Measurements from ENCODE around the gene NUP93.

NUP93 gene

DNA sequence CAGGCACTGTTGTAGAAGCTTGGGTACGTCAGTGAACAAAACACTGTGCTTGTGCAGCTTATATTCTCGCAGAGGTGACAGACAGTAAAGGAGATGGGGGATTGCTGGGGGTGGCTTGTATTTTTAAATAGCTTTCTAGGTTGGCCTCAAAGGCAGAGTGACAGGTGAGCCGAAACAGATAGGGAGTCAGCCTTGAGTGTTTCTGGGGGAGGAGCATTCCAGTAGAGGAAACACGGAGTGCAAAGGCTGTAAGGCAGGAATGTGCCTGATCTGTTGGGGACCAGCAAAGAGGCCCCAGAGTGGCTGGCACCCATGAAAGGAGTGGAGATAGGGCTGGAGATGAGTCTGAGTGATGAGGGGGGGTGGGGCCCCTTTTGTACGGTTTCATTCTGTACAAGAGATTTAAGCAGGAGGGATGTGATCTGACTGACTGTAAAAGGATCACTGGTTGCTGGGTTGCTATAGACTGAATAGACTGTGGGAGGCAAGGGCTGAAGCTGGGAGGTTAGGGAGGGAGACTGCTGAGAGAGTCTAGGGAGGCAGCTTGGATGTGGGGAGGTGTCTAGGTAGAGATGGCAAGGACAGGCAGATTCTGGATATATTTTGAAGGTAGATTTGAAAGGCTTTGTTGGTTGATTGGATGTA, 15.2 kb downstream of the NUP93 start:
- DNase-seq: no peak

DNA sequence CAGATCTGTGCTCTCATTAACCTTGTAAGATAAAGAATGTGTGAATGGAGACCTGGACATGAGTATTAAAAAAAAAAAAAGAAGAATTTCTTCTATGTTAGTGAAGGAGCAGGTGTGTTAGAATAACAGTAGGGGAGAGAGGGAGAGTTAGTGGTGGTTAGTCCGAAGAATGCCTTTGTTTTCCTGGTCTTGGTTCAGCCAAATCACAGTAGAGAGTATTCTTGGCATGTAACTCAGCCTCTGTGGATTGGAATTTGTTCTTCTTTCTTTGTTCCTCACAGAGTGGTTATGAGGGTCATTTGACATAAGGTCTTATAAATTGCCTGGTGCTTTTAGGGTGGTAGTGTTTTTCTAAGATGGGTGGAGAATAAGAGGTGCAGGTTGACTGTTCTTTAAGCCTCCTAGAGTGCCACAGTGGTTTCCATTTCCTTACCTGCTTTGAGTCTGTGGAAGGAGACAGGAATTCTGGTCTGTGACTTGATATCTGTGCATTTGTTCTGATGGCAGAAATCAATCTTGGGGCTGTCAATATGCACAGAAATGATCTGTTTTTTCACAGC, 17.6 kb downstream of the NUP93 start:
- no peak for DNase-seq

- no peak for DNase-seq
Observed at GRCh38 chr16:56748191-56748590, 18.3 kb downstream of the NUP93 start.

- DNase-seq: no peak
Observed at GRCh38 chr16:56748826-56749225, 18.9 kb downstream of the NUP93 start.

DNA sequence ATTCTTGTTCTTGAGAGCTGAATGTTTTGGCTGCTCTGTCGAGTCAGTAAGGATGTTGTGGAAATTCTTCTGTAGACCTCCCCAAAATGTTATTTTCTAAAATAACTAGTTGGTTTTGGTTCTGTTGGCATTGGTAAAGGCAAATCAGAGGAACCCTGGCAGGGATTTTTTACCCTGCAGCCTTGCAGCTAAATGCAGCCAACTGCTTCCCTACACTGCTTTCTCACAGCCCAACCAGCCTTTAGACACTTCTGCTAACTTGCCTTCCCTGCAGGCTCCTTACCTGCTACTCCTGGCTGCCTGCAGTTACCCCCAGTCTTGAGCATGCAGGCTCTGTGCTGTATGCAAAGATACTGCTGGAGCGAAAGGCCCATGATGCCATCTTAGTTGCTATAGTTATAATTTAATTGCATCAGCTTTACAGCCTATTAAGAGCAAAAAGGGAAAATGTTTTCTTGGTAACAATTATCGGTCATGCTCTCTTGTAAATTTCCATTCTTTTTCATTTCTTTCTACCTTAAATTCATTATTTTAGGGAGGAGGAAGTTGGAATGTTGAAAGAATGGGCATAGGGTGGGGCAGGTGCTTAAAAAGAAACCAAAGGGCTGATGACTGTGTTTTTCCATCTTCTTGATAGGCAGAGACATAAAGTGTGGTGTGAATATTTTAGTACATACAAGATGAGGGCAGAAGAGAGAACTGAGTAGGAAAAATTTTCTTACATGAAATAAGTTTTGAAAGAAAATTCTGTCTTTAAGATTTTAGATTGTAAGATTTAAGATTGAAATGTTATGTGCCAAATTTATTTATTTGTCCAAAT, 20.0 kb downstream of the NUP93 start:
- no peak for DNase-seq

DNA sequence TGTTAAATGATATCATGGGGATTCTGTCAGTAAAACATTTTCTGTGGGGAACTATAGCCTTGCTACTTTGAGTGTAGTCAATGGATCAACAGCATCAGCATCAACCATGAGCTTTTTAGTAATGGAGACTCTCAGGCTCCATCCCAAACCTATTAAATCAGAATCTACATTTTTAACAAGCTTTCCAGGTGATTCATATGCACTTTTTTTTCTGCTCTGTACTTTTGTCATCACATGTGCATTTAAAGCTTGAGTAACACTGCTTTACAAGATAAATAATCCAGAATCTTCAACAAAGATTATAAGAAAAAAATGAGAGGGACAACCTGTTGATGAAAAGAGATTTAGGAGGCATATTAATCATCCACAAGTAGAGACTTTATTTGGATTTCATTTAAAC, 23.5 kb downstream of the NUP93 start:
- no peak for DNase-seq

GRCh38 chr16:56755038-56755437, 25.1 kb downstream of the NUP93 start:
- no peak for DNase-seq

DNA sequence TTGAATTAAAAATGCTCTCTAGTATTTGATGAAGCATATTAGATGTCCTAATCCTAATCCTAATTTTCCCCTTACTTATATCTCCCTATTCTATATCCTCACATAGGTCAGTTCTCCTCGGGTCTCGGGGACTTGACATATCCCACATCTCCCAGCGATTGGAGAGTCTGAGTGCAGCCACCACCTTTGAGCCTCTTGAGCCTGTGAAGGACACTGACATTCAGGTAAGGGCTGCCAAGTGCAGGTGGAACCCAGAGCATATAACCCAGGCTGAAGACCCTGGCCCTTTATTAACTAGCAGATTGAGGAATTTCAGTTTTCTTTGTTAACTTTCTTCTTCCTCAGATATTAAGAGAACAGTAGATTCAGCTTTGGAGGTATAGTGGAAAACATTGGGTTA, 28.5 kb downstream of the NUP93 start:
- DNase-seq: no peak

GRCh38 chr16:56758930-56759329, 29.0 kb downstream of the NUP93 start:
- DNase-seq: no peak

- no peak for DNase-seq
Observed at GRCh38 chr16:56763291-56763916, 33.5 kb downstream of the NUP93 start.

DNA sequence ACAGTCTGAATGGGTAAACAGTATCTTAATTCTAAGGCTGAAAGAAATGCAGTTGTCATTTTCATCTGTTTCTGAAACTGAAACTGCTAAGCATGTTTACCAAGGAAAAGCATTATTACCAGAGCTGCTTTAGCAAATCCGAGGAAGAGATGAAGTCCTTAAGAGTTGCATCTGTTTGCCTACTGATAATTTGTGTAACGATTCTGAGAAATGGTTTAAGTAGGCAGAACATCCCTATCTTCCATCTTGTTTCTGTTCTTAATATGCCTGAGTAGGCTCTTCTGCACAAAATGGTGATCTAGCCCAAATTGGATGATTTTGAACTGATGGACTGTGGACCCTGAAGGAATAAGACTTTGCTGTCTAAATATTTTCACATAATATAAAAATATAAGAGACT, 34.9 kb downstream of the NUP93 start:
- DNase-seq: no peak

DNA sequence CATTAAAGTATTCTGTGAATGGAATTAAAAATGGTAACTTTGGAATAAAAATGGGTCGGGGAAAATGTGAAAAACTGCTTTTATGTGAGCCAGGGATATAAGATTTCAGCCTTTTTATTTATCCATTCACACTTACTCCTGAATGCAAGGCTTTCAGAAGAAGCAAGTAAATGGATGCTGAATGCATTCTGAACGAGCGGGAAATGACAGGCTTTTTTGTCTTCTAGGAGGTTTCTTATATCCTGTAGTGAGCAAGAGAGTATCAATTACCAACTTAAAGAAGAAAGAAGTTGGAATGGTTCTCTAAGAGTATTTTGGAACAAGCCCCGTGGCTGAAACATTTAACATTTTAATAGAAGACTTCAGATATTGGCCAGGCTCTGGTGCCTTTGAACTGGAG, 36.0 kb downstream of the NUP93 start:
- no peak for DNase-seq

DNA sequence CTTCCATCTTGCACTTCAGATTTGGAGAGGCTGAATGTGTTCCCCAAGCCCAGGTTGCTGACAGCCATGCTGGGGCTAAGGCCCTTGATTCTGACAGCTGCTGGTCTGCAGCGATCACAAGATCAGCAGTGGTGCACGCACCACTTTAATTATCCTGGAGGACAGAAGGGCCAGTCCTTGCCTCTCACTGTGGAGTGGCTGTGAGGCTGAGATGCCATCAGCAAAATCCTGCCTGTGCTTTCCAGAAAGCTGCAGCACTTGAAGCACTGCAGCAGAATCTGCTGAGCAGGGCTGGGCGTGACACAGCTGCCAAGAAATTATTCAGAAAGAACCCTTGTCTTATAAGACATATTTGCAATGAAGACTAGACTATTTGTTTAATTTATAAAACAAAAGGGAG, 37.1 kb downstream of the NUP93 start:
- DNase-seq: no peak

DNA sequence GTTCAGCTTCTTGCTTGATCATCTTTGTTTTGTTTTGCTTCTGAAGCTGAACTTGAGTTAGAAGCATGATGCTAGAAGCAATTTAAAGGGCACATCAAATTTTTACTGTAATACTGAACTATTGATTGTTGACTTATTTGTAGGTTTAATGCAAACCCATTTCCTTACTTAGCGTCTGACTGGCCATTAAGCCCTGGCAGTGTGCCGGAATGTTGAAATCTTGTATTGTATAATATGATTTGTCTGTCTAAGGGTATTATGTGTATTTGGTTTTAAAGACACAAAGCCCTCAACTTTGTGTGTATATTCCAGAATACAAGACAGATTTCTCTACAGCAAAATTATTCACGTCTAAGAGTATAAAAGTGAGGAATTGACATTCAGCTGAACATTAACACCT, 39.7 kb downstream of the NUP93 start:
- no peak for DNase-seq

GRCh38 chr16:56771558-56772279, 41.8 kb downstream of the NUP93 start:
- DNase-seq: no peak

GRCh38 chr16:56773532-56773931, 43.6 kb downstream of the NUP93 start:
- no peak for DNase-seq

- no peak for DNase-seq
Observed at GRCh38 chr16:56774016-56774680, 44.2 kb downstream of the NUP93 start.

GRCh38 chr16:56775162-56775561, 45.2 kb downstream of the NUP93 start:
- no peak for DNase-seq

GRCh38 chr16:56776562-56776961, 46.6 kb downstream of the NUP93 start:
- DNase-seq: no peak

DNA sequence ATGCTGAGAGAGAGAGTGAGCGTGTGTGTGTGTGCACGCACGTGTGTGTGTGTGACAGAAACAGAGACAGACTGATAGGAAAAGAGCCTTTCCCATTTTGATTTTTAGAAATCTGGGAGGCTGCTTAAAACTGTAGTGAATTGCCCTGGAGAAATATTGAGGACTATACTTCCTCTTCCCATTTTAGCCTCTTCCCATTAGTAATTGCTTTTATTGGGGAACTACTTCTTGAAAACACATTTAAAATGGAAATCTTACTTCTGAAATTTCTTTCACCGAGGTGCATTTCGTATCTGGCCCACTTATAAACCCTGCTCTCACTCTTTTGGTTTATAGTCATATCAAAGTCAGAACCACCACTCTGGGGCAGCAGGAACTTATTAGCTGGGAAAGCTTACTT, 47.1 kb downstream of the NUP93 start:
- no peak for DNase-seq

DNA sequence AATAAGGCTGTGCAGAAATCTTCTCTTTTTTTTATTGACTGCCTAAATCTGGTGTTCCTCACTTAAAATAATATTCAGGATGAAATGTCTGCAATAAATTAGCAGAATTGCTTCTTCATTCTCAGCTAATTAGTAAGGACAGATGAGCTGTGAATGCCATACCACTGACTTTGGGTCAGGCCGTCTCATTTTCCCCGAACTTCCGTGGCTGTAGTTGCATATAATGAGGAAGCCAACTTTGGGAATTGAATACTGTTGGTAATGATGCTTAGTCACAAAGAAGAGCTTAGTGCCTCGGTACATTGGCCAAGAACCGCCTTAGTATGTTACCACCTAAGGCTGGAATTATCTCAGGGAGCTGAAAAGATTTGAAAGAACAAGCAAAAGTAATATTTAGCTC, 47.6 kb downstream of the NUP93 start:
- no peak for DNase-seq

DNA sequence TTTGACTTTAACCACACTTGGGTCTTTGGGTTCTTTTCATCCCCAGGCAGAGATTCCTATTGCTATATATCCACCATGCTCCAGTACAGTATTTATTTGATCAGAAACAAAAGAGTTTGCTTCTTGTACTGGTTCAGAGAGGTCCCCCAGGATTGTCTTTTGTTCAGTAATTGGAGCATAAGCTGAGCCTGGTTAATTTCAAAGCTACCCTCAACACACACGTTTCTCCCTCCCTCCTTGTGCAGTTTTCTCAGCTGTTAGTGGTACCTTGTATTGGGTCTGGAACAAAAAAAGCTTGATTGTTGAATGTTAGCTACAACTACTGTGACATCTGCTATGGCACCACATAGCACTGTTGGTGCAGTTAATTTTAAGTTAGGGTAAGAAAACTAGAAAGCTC, 50.0 kb downstream of the NUP93 start:
- DNase-seq: no peak

- no peak for DNase-seq
Observed at GRCh38 chr16:56780646-56781045, 50.7 kb downstream of the NUP93 start.

Measured in KG1 (cell line).